ENCODE results near the gene TUBB4B.
A peak's percentile ranks its signal among the peaks of the same experiment; 100 is the strongest.

Gene TUBB4B

DNA sequence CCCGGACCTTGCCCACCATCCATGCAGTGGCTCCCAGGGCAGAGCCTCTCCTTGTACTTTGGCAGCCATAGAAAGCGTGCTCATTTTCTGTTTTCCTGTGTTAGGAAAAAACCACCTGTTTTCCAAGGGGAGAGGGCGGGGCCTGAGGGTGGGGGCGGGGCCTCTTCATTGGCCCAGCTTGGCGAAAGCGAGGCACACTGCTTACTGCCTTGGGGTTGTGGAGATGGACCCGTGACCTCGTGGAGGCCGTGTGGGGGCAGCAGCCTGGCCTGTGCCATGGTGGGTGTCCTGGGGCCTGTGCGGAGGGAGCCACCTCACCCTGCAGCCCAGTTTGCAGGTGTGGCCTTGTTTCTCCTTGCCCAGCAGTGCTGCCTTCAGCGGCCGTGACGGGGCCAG is 32.0 kb downstream of the TUBB4B start:
- DNase-seq, result no peak

DNA sequence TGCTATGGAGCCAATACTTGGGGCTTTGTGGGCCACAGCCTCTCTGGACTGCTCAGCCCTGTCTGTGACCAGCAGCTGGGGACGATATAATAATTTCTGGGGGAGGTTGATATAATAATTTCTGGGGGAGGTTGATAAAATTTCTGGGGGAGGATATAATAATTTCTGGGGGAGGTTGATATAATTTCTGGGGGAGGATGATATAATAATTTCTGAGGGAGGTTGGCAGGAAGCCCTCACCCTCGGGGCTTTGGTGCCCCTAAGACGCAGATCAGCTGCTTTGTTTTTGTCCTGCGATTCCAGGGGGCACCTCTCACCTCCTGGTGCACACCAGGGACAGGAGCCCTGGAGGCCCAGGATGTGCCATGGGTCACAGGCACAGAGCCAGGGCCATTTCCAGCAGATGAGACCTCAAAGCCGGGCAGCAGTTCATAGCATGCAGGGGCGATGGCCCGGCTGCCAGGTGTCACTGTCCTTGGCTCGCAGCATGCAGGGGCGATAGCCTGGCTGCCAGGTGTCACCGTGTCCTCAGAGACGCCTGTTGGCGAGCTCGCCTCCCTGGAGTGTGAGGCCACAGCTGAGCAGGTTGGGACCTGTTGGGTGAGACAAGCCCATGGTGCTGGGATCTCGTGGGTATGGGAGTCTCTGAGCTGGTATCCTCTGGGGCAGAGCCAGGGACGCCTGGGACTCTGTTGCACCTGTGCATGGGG is 32.7 kb downstream of the TUBB4B start:
- no peak for DNase-seq

DNA sequence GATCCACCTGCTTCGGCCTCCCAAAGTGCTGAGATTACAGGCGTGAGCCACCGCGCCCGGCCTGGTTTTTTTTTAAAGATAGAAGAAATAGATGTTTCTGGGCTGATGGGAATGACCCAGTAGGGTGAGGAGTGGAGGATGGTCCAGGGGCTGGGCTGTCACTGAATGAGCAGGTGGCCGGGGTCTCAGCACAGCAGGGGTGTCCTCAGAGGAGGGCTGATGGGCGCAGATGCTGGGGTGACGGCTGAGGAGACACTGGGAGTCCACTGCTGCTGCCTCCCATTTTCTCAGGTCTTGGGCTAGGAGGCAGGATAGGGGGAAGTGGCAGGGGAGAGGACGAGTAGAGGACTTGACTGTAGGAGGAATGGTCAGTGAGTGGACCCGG is 34.1 kb downstream of the TUBB4B start:
- no peak for DNase-seq

DNA sequence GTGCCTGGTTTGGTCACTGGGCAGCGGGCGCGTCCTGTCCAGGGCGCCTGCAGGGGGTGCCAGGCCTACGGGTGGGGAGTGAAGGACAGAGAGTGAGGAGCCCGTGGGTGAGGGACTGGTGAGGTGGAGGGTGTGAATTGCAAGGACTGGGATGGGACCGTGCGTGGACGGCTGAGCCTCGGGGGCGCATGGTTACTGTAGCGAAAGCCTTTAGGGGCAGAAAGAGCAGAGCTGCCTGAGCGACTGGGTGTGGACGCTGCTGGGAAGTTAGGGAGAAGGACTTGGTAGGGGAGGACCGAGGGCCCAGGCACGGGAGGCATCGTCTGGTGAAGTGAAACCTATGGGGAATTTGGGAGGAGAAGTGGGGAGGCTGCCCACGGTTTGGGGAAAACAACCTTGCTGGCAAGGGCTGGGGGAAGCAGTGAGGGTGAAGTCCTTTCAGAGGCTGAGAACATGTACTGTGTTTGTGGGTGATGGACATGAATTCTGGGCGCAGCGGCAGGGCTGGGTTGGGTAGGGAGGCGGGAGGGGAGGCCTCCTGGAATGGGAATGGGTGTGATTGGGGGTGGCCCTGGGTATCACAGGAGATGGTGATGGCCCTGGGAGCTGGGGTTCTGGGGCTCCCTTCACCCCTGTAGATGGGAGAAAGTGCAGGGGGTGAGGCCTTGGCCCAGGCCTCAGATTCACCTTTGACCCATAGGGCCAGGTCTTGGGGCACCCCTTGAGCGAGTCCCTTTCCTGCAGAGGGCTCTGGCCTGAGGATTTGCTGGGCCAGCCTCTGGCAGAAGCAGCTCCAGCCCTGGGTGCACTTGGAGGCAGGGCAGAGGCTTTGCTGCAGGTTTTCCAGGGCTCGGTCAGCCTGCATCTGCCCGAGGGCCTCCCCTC is 34.7 kb downstream of the TUBB4B start:
- no peak for DNase-seq

DNA sequence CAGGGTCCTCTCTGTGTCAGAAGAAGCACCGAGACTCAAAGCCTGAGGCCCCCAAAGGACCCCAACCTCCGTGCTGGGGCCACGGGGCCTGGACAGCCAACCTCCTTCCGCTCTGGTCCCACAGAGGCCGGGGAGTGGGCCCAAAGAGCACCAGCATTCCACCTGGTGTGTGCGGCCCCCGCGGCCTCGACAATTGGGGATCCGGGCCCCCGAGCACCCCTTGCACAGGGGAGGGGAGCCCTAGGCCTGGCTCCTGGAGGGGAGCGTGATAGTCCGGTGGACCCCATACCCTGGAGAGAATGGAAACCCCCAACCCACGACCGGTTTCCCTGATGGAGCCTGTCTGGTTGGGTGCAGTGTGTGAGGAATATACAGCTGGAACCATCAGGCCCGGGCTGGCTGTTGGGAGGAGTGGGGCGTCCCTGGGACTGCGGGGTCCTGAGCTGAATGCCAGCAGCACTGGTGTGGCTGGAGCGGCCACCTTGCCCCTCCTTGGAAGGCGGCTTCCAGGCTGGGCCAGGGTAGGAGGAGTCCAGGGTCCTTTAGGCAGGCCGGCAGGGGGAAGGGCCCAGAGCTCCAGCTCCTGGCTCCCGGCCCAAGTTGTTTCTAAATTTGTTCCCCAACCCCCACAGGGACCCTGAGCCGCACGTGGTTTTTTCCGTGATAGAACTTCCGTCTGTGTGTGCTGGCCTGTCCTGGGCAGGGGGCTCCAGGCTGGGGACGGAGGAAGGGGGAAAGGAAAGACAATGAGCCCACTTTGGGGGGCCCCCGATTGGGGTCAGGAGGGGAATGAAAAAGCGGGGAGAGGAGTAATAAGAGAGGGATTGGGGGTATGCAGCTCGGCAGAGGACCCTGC is 35.6 kb downstream of the TUBB4B start:
- no peak for DNase-seq

DNA sequence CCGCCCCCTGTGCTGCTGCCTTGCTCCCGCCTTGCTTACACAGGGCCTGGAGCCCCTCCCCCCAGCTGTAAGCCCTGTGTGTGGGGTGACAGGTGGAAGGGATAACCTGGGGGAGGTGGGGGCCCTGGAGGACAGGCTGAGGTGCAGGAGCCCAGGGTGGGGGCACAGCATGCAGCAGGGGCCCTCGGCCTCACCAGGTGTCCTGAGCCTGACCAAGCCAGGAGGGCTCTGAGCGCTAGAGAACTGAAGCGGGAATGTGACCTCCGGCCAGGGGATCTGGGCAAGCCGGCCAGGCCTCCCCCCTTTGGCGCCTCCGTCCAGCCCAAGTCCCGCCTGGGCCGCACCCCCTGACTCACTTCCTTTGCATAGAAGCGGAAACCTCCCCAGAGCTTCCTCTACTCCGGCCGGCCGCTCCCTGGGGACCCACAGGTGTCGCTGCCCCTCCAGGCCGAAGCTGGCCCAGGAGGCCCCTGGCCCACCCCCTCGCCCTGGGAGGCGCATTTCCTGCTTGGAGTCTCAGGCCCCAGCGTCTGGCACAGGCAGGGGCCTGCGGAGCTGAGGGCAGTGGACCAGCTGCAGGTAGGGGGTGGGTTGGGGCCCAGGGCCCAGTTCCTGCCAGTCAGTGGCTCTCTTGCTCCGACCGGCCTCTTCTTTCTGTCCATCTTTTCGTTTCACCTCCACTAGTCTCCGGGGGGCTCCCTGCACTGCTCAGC is 36.4 kb downstream of the TUBB4B start, which contains the start of gene TOR4A:
TSS of gene TOR4A (plus strand) at position 398 of the 713 bp plus-strand sequence. CDS start 964 bp downstream, outside the sequence.
- no peak for DNase-seq

DNA sequence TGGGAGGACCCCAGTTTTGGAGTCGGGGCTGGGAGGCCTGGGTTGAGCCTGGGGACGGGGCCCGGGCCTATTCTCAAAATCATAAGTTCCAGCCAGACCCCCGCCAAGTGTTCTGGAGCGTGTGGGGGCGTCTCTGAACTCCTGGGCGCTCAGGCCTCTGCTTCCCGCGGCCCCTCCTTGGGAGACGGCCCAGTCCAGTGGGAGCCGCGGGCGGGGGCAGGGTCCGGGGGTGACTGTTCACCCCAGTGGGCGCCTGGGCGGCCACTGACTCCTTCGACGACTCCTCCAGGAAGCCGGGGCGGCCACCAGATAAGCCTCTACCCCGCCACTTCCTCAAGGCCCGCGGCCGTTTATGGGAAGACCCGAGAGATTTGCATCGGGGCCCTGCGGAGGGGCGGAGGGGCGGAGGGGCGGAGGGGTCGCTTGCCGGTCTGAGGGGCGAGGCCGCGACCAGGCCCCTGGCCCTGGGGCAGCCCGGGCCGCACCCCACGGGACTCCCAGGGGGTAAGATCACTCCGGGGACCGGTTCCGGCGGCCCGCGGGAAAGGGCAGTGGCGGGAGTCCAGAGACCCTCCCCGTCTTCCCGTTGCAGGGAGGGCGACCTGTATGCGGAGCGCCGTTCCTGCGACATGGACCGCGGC is 37.1 kb downstream of the TUBB4B start:
- no peak for DNase-seq

DNA sequence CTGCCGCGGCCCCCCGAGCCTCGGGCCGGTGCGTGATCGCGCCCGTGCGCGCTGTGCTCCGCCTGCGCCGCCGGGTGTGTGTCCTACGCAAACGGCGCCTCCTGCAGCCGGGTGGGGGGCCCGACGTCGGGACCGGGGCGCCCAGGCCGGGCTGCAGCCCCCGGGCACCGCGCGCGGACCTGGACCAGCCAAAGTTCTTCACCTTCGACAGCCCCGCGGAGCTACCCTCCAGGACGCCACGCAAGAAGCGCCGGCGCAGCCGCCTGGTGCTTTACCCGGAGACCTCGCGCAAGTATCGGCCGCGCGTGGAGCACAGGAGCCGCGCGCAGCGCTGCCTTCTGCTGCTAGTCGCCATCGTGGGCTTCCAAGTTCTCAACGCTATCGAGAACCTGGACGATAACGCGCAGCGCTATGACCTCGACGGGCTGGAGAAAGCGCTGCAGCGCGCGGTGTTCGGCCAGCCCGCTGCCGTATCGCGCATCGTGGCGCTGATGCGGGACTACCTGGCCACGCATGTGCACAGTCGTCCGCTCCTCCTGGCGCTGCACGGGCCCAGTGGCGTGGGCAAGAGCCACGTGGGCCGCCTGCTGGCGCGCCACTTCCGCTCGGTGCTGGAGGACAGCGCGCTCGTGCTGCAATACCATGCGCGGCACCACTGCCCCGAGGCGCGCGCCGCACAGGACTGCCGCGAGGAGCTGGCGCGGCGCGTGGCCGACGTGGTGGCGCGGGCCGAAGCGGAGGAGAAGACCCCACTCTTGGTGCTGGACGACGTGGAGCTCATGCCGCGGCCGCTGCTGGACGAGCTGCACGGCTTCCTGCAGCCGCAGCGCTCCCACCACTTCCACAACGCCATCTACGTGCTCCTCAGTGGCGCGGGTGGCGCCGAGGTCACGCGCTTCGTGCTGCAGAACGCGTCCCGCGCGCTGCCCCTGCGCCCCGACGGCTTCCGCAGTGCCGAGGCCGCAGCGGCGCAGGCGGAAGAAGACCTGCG is 37.9 kb downstream of the TUBB4B start:
- no peak for DNase-seq

DNA sequence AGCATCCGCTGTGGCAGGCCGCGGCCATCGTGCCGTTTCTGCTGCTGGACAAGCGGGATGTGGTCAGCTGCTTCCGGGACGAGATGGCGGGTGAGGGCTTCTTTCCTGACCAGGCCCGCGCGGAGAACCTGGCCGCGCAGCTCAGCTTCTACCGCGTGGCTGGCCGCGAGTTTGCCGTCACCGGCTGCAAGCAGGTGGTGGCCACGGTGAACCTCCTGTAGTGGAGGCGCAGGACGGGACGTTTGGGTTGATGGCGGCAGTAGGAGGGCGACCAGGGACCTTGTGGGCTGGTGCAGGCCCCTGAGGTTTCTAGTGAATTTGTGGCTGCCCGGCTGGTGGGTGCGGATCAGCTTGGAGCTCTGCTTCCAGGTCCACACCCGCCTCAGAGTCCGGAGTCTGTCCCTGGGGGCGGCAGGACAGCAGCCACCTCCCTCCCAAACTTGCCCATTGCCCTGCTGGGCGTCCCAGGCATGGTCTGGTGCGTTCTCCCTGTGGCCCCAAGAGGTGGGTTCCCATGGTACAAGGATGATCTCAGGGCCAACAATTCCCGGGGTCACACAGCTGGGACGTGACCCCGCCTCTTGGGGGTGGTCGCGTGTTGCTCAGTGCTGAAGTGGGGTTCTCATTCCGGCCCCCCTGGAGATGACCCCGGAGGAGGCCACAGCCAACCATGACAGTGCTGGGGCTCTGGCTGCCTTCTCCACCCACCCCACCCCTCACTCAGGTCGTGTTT is 38.8 kb downstream of the TUBB4B start:
- no peak for DNase-seq

DNA sequence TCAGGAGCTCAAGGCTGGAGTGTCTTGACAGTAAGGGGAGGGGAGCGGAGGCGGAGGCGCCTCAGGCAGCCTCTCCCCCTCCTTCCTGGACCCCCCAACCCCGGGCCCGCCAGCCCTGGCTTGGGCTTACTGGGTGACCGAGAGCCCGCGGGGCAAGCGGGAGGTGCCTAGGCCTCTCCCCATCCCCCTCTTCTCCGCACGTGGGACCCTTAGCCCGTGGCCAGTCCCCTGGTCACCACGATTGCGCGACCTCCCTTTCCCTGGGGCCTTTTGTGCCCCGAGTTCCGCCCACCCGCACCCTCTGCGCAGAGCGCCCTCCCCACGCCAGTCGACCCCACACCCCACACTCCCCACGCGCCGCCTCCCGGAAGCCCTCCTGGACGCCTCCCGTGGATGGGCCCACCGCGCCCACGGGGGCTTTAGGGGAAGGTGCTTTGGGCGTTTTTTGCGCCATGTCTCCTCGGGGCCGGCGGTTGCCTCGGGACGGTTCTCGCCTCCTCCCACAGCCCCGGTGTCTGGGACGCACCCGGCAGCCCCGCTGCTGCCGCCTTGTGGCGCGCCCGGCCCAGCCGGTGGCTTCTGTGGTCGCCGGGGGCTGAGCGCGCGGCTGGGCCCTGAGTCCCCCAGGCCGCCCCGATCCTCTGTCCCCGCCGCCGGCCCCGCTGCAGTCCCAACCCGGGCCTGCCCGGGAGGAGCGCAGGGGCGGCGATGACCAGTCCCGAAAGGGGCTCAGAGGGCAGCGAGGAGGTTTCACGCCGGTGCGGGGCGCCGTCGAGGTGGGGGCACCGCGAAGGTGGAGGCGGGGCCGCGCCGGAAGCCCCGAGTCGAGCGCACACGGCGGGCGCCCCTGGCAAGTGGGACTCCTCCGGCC is 39.6 kb downstream of the TUBB4B start:
- no peak for DNase-seq

DNA sequence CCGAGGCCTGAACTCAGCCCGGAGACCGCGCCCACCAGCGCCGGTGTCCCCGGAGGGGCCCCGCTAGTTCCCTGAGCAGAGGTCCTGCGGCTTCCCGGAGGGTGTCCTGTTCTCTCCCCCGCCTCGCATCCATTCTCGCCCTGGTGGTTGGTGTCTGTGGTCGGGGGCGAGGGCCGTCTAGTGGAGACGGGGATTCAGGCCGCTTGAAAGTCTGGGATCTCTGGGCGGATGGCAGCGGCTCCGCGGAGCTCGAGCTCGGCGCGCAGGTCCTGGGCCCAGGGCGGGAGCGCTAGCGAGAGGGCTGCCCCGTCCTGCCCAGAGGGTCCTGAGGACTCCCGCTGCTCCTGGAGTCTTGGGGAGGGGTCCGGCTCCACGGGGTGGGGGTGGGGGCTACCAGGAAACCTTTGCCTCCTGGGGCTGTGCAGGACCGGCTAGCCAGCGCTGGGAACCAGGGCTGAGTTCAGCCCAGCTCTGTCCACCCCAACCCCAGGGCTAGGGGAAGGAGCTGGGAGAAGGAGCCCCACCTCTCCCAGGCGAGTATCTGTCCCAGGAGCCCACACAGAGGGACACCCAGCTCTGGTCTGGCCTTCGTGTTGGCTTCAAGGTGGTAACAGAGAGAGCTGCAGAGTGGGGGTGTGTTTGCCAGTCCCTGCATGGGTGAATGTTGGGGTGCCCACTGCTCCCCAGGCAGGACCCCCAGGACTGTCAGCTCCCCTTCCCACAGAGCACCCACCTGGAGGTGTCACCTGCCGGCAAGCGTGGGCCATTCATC is 40.4 kb downstream of the TUBB4B start:
- no peak for DNase-seq

DNA sequence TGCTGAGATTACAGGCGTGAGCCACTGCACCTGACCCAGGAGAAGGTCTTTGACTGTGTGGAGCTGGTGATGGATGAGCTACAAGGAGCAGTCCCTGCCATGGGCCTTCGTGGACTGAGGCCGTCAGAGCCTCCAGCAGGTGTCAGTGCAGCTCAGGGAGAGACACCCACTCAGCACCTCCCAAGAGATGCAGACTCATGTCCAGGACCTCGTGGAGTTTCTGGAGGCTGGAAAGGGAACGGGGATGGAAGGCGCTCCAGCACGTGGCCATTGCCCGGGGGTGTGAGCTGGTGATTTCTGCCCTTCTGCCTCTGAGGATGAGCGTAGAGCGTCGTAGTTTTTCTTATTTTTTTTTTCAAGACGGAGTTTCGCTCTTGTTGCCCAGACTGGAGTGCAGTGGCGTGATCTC is 45.9 kb downstream of the TUBB4B start:
- peak; percentile 27 for DNase-seq

DNA sequence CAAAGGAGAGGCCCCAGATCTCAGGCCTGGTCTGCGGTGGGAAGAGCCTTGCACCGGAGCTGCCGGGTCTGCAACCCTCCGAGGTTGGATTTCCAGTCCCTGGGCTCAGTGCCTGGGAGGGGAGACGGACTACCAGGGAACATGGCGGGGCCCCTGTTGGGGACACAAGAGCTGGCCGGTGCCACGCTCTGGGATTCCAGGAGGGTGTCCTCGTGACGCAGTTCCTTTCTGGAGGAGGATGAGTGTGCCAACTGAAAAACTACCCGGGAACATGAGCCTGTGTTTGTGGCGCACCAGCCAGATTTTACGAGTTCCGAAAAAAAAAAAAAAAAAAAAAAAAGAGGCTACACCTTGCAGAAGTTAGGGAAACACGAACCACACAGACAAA is 52.0 kb downstream of the TUBB4B start:
- no peak for DNase-seq
